ENCODE data around the gene CRTAP.
"Not testable (repeated sequence)": the region's sequence is repeated elsewhere in the genome, so short reads cannot be mapped to it uniquely, and the experiment has no call there.

CRTAP gene

DNA sequence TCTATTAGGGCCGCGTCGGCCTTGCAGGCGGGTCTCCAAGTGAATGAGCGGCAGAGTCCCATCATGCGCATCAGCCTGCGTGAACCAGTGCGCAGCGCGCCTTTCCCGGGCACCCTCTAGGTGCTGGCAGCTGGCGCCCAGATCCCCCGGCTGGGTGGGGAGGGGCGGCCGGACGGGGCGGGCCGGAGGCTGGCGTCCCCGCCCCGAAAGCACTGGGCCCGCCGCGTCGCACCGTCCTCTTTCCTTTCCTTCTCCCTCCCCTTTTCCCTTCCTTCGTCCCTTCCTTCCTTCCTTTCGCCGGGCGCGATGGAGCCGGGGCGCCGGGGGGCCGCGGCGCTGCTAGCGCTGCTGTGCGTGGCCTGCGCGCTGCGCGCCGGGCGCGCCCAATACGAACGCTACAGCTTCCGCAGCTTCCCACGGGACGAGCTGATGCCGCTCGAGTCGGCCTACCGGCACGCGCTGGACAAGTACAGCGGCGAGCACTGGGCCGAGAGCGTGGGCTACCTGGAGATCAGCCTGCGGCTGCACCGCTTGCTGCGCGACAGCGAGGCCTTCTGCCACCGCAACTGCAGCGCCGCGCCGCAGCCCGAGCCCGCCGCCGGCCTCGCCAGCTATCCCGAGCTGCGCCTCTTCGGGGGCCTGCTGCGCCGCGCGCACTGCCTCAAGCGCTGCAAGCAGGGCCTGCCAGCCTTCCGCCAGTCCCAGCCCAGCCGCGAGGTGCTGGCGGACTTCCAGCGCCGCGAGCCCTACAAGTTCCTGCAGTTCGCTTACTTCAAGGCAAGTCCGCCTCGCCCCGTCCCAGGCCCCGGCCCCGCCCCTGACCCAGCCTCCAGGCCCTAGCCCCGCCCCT is at the start of gene CRTAP:
Gene CRTAP, plus strand, starts transcription at position 243 of the 850 bp plus-strand sequence. Its CDS starts 64 bp downstream, at position 307.
- H3K27me3 Mint-ChIP-seq (ENCODE audit: low read depth): no peaks in the 10 kb centered on the region
- no peaks in the 10 kb centered on the region for H3K9me3 Mint-ChIP-seq
- peak within 1 kb of the TSS; percentile 80 for H3K4me3 Mint-ChIP-seq
- H3K27ac Mint-ChIP-seq: peak within 1 kb of the TSS; percentile 76
- no peaks in the 10 kb centered on the region for H3K36me3 Mint-ChIP-seq (ENCODE audit: low read depth)
- peaks cover 20% of the 10 kb centered on the region for H3K4me1 Mint-ChIP-seq (ENCODE audit: low read depth)

- H3K4me1 Mint-ChIP-seq (ENCODE audit: low read depth): peaks cover 41% of the 10 kb centered on the region
- no peak overlapping the region for H3K4me3 Mint-ChIP-seq
- no peak overlapping the region for H3K27ac Mint-ChIP-seq
- H3K9me3 Mint-ChIP-seq: no peaks in the 10 kb centered on the region
- H3K36me3 Mint-ChIP-seq (ENCODE audit: low read depth): peaks cover 50% of the 10 kb centered on the region
- no peaks in the 10 kb centered on the region for H3K27me3 Mint-ChIP-seq (ENCODE audit: low read depth)
These were observed 48.9 kb upstream of the CRTAP start for GRCh38 chr3:33064929-33065328.

DNA sequence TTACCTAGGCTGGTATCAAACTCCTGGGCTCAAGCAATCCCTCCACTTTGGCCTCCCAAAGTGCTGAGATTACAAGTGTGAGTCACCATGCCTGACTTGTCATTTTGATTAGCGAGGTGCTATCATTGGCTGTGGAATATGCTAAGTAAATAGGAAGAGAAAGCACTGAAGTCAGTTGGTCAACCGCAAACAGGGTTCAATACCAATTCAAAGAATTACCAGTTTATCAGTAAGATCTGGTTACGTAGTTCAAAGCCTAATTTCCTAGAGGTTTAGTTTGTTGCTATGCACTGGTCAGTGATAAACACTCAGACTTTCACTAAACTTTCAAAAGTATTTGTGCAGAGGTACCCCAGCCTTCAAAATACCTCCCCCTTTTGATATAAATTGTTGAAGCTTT is 46.3 kb upstream of the CRTAP start:
- no peaks in the 10 kb centered on the region for H3K9me3 Mint-ChIP-seq
- H3K27ac Mint-ChIP-seq: no peak overlapping the region
- H3K4me3 Mint-ChIP-seq: no peak overlapping the region
- no peaks in the 10 kb centered on the region for H3K27me3 Mint-ChIP-seq (ENCODE audit: low read depth)
- H3K4me1 Mint-ChIP-seq (ENCODE audit: low read depth): peaks cover 37% of the 10 kb centered on the region
- H3K36me3 Mint-ChIP-seq (ENCODE audit: low read depth): peaks cover 44% of the 10 kb centered on the region

DNA sequence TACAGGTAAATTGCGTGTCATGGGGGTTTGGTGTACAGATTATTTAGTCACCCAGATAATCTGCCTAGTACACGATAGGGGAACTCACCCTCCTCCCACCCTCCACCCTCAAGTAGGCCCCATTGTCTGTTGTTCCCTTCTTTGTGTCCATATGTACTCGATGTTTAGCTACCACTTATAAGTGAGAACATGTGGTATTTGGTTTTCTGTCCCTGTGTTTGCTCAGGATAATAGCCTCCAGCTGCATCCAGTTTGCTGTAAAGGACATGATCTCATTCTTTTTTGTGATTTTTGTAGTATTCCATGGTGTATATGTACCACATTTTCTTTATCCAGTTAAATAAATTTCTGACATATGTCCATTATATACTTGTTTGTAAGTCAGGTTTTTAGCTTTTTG is 44.0 kb upstream of the CRTAP start:
- not testable (repeated sequence) for H3K27ac Mint-ChIP-seq

GRCh38 chr3:33071181-33071580 is 42.6 kb upstream of the CRTAP start:
- Mint-ChIP-seq H3K9me3 (no peaks in the 10 kb centered on the region), H3K4me1 (ENCODE audit: low read depth) (peaks cover 19% of the 10 kb centered on the region), H3K36me3 (ENCODE audit: low read depth) (peaks cover 36% of the 10 kb centered on the region), H3K27ac (no peak overlapping the region), H3K27me3 (ENCODE audit: low read depth) (no peaks in the 10 kb centered on the region), H3K4me3 (no peak overlapping the region)

More for the DNA sequence above, 44.0 kb upstream of the CRTAP start:
- not testable (repeated sequence) for H3K27me3 Mint-ChIP-seq (ENCODE audit: low read depth); H3K4me3 Mint-ChIP-seq; H3K9me3 Mint-ChIP-seq
- Mint-ChIP-seq H3K4me1 (ENCODE audit: low read depth) (peaks cover 24% of the 10 kb centered on the region), H3K36me3 (ENCODE audit: low read depth) (peaks cover 36% of the 10 kb centered on the region)

GRCh38 chr3:33071946-33072345 is 41.9 kb upstream of the CRTAP start:
- H3K27me3 Mint-ChIP-seq (ENCODE audit: low read depth): no peaks in the 10 kb centered on the region
- peaks cover 39% of the 10 kb centered on the region for H3K36me3 Mint-ChIP-seq (ENCODE audit: low read depth)
- H3K4me3 Mint-ChIP-seq: no peak overlapping the region
- no peaks in the 10 kb centered on the region for H3K9me3 Mint-ChIP-seq
- no peak overlapping the region for H3K27ac Mint-ChIP-seq
- peaks cover 21% of the 10 kb centered on the region for H3K4me1 Mint-ChIP-seq (ENCODE audit: low read depth)

DNA sequence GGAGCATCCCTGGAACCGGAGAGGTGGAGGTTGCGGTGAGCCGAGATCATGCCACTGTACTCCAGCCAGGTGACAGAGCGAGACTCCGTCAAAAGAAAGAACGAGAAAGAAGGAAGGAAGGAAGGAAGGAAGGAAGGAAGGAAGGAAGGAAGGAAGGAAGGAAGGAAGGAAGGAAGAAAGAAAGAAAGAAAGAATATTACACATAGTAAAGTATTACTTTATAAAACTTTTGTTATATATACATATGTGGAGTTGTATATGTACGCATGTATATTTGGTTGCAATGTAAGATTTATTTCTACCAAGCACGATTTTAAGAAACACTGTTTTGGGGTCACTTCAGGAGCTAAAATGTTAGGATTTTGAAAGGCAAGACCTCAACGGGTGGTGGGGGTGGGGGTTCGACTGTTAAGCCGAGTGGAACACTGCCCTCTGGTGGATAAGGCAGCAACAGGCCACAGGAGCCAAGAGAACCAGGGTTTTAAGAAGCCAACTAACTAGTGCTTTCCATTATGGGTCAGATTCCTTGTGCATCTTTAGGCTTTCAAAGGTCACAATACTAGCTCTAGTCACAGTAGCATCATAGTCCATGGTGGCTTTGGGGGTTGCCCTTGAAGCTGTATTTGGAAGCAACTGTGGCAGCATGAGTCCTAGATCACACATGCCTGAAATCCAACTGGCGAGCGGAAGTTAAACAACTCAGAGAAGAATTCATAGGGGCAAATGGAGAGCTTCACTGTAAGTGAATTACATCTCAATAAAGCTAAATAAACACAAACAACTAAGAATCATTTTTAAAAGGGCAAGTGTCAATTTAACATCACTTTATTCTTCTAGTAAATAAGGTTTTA is 39.4 kb upstream of the CRTAP start:
- Mint-ChIP-seq H3K36me3 (ENCODE audit: low read depth) (peaks cover 23% of the 10 kb centered on the region), H3K9me3 (no peaks in the 10 kb centered on the region), H3K27me3 (ENCODE audit: low read depth) (no peaks in the 10 kb centered on the region), H3K27ac (no peak overlapping the region), H3K4me1 (ENCODE audit: low read depth) (peaks cover 27% of the 10 kb centered on the region), H3K4me3 (no peak overlapping the region)

- H3K4me1 Mint-ChIP-seq (ENCODE audit: low read depth): peaks cover 26% of the 10 kb centered on the region
- H3K27ac Mint-ChIP-seq: no peak overlapping the region
- no peaks in the 10 kb centered on the region for H3K9me3 Mint-ChIP-seq
- H3K36me3 Mint-ChIP-seq (ENCODE audit: low read depth): peaks cover 19% of the 10 kb centered on the region
- H3K4me3 Mint-ChIP-seq: no peak overlapping the region
- H3K27me3 Mint-ChIP-seq (ENCODE audit: low read depth): no peaks in the 10 kb centered on the region
These were observed 37.8 kb upstream of the CRTAP start for GRCh38 chr3:33075995-33076394.

GRCh38 chr3:33076952-33077351 is 36.9 kb upstream of the CRTAP start:
- Mint-ChIP-seq H3K27ac (no peak overlapping the region), H3K36me3 (ENCODE audit: low read depth) (peaks cover 11% of the 10 kb centered on the region), H3K4me1 (ENCODE audit: low read depth) (peaks cover 17% of the 10 kb centered on the region), H3K27me3 (ENCODE audit: low read depth) (no peaks in the 10 kb centered on the region), H3K9me3 (no peaks in the 10 kb centered on the region), H3K4me3 (no peak overlapping the region)

- H3K27me3 Mint-ChIP-seq (ENCODE audit: low read depth): no peaks in the 10 kb centered on the region
- H3K4me3 Mint-ChIP-seq: no peak overlapping the region
- no peak overlapping the region for H3K27ac Mint-ChIP-seq
- H3K36me3 Mint-ChIP-seq (ENCODE audit: low read depth): peaks cover 9% of the 10 kb centered on the region
- no peaks in the 10 kb centered on the region for H3K9me3 Mint-ChIP-seq
- peaks cover 15% of the 10 kb centered on the region for H3K4me1 Mint-ChIP-seq (ENCODE audit: low read depth)
These were observed 35.8 kb upstream of the CRTAP start for GRCh38 chr3:33077976-33078375.

DNA sequence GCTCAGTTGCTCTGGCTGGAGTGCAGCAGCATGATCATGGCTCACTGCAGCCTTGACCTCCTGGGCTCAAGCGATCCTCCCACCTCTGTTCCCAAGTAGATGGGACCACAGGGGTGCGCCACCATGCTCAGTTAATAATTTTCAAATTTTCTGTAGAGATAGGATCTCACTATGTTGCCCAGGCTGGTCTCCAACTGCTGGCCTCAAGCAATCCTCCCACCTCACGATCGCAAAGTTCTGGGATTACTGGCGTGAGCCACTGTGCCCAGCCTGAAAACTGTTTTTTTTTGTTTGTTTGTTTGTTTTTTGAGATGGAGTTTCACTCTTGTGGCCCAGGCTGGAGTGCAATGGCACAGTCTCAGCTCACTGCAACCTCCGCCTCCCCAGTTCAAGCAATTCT is 34.0 kb upstream of the CRTAP start:
- not testable (repeated sequence) for H3K9me3 Mint-ChIP-seq; H3K27me3 Mint-ChIP-seq (ENCODE audit: low read depth); H3K4me3 Mint-ChIP-seq; H3K27ac Mint-ChIP-seq; H3K36me3 Mint-ChIP-seq (ENCODE audit: low read depth)
- peaks cover 11% of the 10 kb centered on the region for H3K4me1 Mint-ChIP-seq (ENCODE audit: low read depth)

DNA sequence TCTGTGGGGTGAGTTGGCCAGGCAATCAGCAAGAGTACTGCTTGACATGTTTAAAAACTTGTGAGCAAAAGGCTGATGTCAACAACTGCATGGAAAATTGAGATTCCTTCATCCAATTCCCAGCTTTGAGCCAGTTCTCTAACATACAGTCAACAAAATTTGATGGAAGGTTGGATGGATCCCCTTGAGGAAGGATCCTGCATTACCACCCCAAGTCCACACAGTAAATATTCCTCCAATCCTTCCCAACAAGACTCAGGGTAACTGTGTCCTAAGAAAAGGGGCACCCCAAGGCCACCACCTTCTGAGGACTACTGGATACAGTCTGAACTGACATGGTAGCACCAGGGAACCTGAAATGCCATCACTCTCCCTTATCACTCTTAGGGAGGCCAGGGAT is 32.0 kb upstream of the CRTAP start:
- peaks cover 9% of the 10 kb centered on the region for H3K4me1 Mint-ChIP-seq (ENCODE audit: low read depth)
- no peaks in the 10 kb centered on the region for H3K9me3 Mint-ChIP-seq
- H3K36me3 Mint-ChIP-seq (ENCODE audit: low read depth): peaks cover 6% of the 10 kb centered on the region
- H3K27ac Mint-ChIP-seq: no peak overlapping the region
- H3K27me3 Mint-ChIP-seq (ENCODE audit: low read depth): no peaks in the 10 kb centered on the region
- H3K4me3 Mint-ChIP-seq: no peak overlapping the region

DNA sequence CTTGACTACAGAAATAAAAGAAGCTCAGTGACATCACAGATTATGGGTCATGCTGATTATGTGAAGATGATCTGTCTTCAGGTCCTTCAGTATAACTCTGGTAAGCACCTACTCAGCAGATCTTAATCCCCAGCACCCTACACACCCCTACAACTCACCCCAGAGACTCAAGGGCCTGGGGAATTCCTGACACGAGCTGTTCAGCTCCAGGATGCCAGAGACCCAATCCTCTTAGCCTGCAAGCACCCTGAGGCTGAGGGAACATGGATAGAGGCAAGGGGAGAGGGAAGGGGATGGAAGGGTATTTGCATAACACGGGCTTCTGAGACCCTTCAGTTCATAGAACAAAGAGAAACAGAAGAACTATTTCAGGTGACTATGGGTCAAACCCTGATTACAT is 29.9 kb upstream of the CRTAP start:
- Mint-ChIP-seq H3K9me3 (no peaks in the 10 kb centered on the region), H3K27me3 (ENCODE audit: low read depth) (no peaks in the 10 kb centered on the region), H3K4me1 (ENCODE audit: low read depth) (peaks cover 15% of the 10 kb centered on the region), H3K27ac (no peak overlapping the region), H3K4me3 (no peak overlapping the region), H3K36me3 (ENCODE audit: low read depth) (peaks cover 20% of the 10 kb centered on the region)

DNA sequence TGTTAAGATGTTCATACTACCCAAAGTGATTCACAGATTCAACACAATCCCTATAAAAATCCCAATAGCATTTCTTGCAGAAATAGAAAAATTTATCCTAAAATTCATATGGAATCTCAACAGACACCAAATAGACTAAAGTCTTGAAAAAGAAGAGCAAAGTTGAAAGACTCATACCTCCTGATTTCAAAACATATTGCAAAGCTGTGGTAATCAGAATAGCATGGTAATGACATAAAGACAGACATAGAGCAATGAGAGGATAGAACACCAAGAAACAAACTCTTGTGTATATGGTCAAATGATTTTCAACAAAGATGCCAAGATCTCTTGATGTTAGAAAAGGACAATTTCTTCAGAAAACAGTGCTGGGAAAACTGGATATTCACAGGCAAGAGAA is 25.1 kb upstream of the CRTAP start:
- Mint-ChIP-seq H3K9me3 (no peaks in the 10 kb centered on the region), H3K27me3 (ENCODE audit: low read depth) (no peaks in the 10 kb centered on the region), H3K4me3 (no peak overlapping the region), H3K4me1 (ENCODE audit: low read depth) (peaks cover 48% of the 10 kb centered on the region), H3K36me3 (ENCODE audit: low read depth) (peaks cover 54% of the 10 kb centered on the region), H3K27ac (no peak overlapping the region)

DNA sequence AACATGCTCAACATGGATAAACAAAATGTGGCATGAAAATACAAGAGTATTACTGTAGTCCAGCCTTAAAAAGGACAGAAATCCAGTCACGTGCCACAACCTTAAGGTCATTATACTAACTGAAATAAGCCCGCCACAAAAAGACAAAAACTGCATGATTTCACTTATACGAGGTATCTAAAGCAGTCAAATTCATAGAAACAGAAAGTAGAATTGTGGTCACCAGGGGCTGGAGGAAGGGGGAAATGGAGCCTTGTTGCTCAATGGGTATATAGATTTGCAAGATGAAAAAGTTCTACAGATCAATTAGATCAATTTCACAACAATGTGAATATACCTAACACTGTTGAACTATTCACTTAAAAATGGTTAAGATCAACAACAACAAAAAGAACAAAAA is 24.3 kb upstream of the CRTAP start:
- peaks cover 57% of the 10 kb centered on the region for H3K36me3 Mint-ChIP-seq (ENCODE audit: low read depth)
- no peak overlapping the region for H3K27ac Mint-ChIP-seq
- no peaks in the 10 kb centered on the region for H3K9me3 Mint-ChIP-seq
- no peaks in the 10 kb centered on the region for H3K27me3 Mint-ChIP-seq (ENCODE audit: low read depth)
- H3K4me1 Mint-ChIP-seq (ENCODE audit: low read depth): peaks cover 50% of the 10 kb centered on the region
- H3K4me3 Mint-ChIP-seq: peak overlapping the region; percentile 18

Measured in T-helper 1 cell treated with Interleukin-12 subunit alpha and Interleukin-12 subunit beta and Interleukin-4 antibody, amounts not matched to agents 30 μg/mL and 1 μg/mL, for 36 hours (primary cell).